GM18868 (cell line): ENCODE results near the gene SLC25A26.
"Not testable (repeated sequence)": the region's sequence is repeated elsewhere in the genome, so short reads cannot be mapped to it uniquely, and the experiment has no call there.

Experiments
- ATAC-seq: cut with Tn5 transposase; IDR thresholded peaks from one replicate; pipeline ENCODE4 v1.9.1; 2021; ENCODE audit warnings: mild to moderate bottlenecking, moderate library complexity; ENCODE audit not compliant: unreplicated experiment

Gene SLC25A26

GRCh38 chr3:66226093-66226492 is 5.3 kb downstream of the SLC25A26 start:
- not testable (repeated sequence) for ATAC-seq

- no peak for ATAC-seq
These were observed 6.2 kb downstream of the SLC25A26 start for GRCh38 chr3:66227051-66227450.

- no peak for ATAC-seq
These were observed 7.1 kb downstream of the SLC25A26 start for GRCh38 chr3:66227915-66228314.

- ATAC-seq = peak; percentile 51
These were observed 7.9 kb downstream of the SLC25A26 start for GRCh38 chr3:66228707-66229106.

- ATAC-seq = no peak
These were observed 9.1 kb downstream of the SLC25A26 start for GRCh38 chr3:66229931-66230330.

GRCh38 chr3:66233033-66233432 is 12.2 kb downstream of the SLC25A26 start:
- no peak for ATAC-seq

- no peak for ATAC-seq
These were observed 15.5 kb downstream of the SLC25A26 start for GRCh38 chr3:66236281-66236680.

GRCh38 chr3:66237552-66237951 is 16.8 kb downstream of the SLC25A26 start:
- no peak for ATAC-seq

- no peak for ATAC-seq
These were observed 18.8 kb downstream of the SLC25A26 start for GRCh38 chr3:66239513-66240123.

GRCh38 chr3:66241466-66241865 is 20.7 kb downstream of the SLC25A26 start:
- ATAC-seq = no peak

- ATAC-seq = no peak
These were observed 22.1 kb downstream of the SLC25A26 start for GRCh38 chr3:66242788-66243464.

- no peak for ATAC-seq
These were observed 27.8 kb downstream of the SLC25A26 start for GRCh38 chr3:66248641-66249040.

GRCh38 chr3:66253790-66254620 is 33.2 kb downstream of the SLC25A26 start:
- no peak for ATAC-seq

- ATAC-seq = peak; percentile 45
These were observed 35.1 kb downstream of the SLC25A26 start for GRCh38 chr3:66255865-66256264.

GRCh38 chr3:66256806-66257205 is 36.0 kb downstream of the SLC25A26 start:
- ATAC-seq = no peak

- ATAC-seq = no peak
These were observed 38.9 kb downstream of the SLC25A26 start for GRCh38 chr3:66259566-66260255.

- ATAC-seq = no peak
These were observed 39.6 kb downstream of the SLC25A26 start for GRCh38 chr3:66260431-66260830.

- ATAC-seq = no peak
These were observed 40.6 kb downstream of the SLC25A26 start for GRCh38 chr3:66261355-66261754.

GRCh38 chr3:66265649-66266048 is 44.8 kb downstream of the SLC25A26 start:
- no peak for ATAC-seq

GRCh38 chr3:66266551-66266950 is 45.8 kb downstream of the SLC25A26 start:
- no peak for ATAC-seq

GRCh38 chr3:66267031-66267430 is 46.2 kb downstream of the SLC25A26 start:
- ATAC-seq = peak; percentile 85
